ENCODE results near the gene PARM1. TPM values are rescaled to one million over a fixed set of nuclear protein-coding genes. Genes with fewer than 3 reads are reported as not detected.

The PARM1 gene
- total and polyA plus RNA-seq, 8 donors, result 29.4 to 140 (median 54.4) TPM

DNA sequence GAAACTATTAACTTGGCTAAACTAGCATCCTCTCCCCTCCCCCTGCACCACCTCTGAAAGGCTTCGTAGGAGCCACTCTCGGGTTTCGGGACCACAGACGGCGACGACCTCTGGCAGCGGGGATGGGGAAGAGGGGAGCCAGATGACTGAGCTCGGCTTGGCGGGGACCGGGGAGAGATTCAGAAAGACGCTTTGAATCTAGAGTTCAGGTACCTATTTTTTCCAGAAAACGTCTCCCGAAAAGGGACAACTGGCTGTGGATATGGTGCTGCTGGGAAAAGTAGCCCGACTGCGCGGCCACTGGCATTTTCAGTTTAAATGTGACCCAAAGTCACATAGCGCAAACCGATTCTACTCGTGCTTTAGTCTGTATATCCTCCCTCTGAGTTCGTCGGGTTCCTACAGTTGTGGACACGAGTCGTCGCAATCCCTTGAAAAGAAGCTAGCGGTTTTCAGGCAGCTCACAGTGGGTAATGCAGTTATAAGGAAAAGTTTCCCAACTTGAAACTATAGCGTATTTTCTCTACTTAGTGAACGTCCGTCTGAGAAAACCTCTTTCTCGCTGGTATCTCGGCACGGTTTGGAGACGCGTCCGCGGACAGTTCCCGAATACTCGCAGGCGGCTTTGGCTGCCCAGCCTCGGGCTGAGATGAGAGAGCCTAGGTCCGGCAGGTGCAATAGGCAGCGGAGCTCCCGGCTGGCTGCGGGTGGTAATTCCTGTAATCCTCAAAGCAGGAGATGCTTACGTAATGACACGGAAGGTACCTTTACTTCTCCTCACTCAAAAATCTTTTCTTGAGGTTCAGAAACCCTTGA, 1.3 kb downstream of the PARM1 start:
- ATAC-seq, result peak; percentile 72
- Histone ChIP-seq H3K27ac (peak overlapping the region; percentile 45 to 82), H3K9me3 (no peaks in the 10 kb centered on the region), H3K4me3 (peak overlapping the region; percentile 37 to 53), H3K4me1 (peaks cover 0 to 13% of the 10 kb centered on the region in 2 donors), H3K36me3 (no peaks in the 10 kb centered on the region), H3K27me3 (peaks cover 0 to 68% of the 10 kb centered on the region in 2 donors)
- DNase-seq, result peak; percentile 12 to 81 (median 45)
- intact Hi-C loops (cut with DNase I), result no loop called here
- TF ChIP-seq, protein P1, sequence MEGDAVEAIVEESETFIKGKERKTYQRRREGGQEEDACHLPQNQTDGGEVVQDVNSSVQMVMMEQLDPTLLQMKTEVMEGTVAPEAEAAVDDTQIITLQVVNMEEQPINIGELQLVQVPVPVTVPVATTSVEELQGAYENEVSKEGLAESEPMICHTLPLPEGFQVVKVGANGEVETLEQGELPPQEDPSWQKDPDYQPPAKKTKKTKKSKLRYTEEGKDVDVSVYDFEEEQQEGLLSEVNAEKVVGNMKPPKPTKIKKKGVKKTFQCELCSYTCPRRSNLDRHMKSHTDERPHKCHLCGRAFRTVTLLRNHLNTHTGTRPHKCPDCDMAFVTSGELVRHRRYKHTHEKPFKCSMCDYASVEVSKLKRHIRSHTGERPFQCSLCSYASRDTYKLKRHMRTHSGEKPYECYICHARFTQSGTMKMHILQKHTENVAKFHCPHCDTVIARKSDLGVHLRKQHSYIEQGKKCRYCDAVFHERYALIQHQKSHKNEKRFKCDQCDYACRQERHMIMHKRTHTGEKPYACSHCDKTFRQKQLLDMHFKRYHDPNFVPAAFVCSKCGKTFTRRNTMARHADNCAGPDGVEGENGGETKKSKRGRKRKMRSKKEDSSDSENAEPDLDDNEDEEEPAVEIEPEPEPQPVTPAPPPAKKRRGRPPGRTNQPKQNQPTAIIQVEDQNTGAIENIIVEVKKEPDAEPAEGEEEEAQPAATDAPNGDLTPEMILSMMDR (IDR thresholded peaks at IDR 0.05), result no peak

DNA sequence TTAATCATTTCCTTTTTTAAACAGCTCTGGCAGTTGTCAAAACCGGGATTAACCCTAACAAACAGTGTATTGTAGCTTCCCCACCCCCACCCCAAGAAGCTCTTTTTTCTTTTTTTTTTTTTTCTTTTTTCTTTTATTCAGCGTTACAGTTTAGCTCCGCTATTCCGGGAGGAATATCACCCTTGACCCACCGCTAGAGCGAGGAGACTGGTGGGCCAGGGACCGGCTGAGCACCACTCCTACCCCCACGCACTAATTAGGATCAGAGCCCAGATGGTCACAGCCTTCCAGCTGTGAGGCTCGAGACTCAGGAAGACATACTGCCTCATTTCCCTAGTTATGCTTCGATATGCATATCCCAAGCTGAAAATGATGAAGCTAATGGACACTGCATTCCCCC, 2.0 kb downstream of the PARM1 start:
- Histone ChIP-seq H3K9me3 (no peaks in the 10 kb centered on the region), H3K4me1 (peaks cover 0 to 13% of the 10 kb centered on the region in 2 donors), H3K27ac (peak overlapping the region in 1 of 2 donors; percentile 8), H3K27me3 (peaks cover 0 to 68% of the 10 kb centered on the region in 2 donors), H3K36me3 (no peaks in the 10 kb centered on the region), H3K4me3 (peak overlapping the region; percentile 37 to 53)
- no peak for DNase-seq
- TF ChIP-seq, protein P1 (IDR thresholded peaks at IDR 0.05), result no peak
- ATAC-seq, result no peak
- intact Hi-C loops (cut with DNase I), result no loop called here

DNA sequence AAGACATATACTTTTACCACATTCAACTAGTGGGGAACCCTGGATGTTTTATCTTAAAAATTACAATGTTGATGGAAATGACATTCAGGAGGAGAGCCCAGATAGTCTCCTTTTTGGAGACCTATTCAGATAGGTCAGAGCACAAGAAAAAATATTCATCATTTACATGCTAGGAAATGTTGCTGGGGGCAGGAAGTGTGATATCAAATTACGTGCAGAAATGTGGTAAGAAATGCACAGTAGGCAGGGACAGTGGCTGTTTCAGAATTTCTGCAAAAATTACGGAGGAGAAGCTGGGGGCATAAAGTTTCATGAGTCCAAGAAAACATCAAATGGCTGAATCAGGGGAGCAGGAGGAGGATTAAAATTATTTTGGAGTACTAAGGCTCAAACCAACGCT, 8.2 kb downstream of the PARM1 start:
- no peaks in the 10 kb centered on the region for H3K9me3 ChIP-seq
- TF ChIP-seq, protein P1 (IDR thresholded peaks at IDR 0.05), result no peak
- H3K27ac ChIP-seq, result no peak overlapping the region
- no peaks in the 10 kb centered on the region for H3K36me3 ChIP-seq
- intact Hi-C loops (cut with DNase I), result no loop called here
- DNase-seq, result no peak
- H3K27me3 ChIP-seq, result peaks cover 0 to 10% of the 10 kb centered on the region in 2 donors
- no peak overlapping the region for H3K4me3 ChIP-seq
- H3K4me1 ChIP-seq, result peaks cover 0 to 3% of the 10 kb centered on the region in 2 donors
- no peak for ATAC-seq

DNA sequence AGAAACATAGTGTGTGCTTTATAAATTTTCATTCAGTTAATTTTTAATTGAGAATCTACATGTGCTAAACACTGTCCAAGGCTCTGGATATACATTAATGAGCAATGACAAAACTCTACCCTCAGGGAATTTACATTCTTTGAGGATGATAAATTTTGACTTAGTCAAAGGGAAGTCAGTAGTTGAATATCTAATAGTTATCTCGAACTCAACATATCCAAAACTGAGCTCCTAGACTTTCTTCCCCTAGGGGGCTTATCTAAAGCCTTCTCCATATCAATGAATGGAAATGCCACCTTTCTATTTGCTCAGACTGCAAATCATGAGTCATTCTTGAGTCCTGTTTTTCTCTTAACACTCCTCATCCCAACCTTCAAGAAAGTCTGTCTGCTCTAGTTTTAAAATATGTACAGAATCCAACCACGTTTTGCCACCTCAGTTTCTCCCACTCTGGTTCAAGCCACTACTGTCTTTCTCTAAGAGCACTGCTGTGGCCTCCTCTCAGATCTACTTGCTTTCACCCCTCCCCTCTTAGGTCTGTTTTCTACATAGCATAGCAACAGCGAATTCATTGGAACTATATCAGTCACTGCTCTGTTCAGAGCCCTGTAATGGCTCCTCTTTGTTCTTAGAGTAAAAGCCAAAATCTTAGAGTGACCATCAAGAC, 9.5 kb downstream of the PARM1 start:
- intact Hi-C loops (cut with DNase I), result no loop called here
- H3K4me3 ChIP-seq, result no peak overlapping the region
- H3K27me3 ChIP-seq, result no peaks in the 10 kb centered on the region
- H3K27ac ChIP-seq, result no peak overlapping the region
- H3K4me1 ChIP-seq, result peaks cover 0 to 3% of the 10 kb centered on the region in 2 donors
- H3K9me3 ChIP-seq, result no peaks in the 10 kb centered on the region
- no peaks in the 10 kb centered on the region for H3K36me3 ChIP-seq
- ATAC-seq, result no peak
- TF ChIP-seq, protein P1 (IDR thresholded peaks at IDR 0.05), result no peak
- DNase-seq, result no peak

DNA sequence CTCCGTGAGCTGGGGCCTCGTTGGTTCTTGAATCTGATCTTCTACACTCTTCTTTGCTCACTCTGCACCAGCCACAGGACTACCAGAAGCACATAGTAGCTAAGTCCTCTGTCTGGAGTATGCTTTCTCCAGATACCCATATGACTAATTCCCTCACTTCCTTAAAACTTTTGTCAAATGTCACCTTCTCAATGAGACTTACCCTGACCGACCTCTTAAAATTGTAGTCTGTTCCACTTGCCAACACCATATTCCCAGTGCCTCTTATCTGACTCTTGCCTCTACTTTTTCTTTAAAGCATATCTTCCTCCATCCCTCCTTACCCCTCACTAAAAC, 10.0 kb downstream of the PARM1 start:
- intact Hi-C loops (cut with DNase I), result no loop called here
- H3K27ac ChIP-seq, result no peak overlapping the region

More for the DNA sequence above, 10.0 kb downstream of the PARM1 start:
- H3K27me3 ChIP-seq, result no peaks in the 10 kb centered on the region
- peak; percentile 9 for ATAC-seq
- H3K36me3 ChIP-seq, result no peaks in the 10 kb centered on the region
- H3K4me3 ChIP-seq, result no peak overlapping the region
- H3K9me3 ChIP-seq, result no peaks in the 10 kb centered on the region
- TF ChIP-seq, protein P1 (IDR thresholded peaks at IDR 0.05), result no peak
- peaks cover 0 to 3% of the 10 kb centered on the region in 2 donors for H3K4me1 ChIP-seq
- no peak for DNase-seq
